ENCODE data around the gene ACP3. TPM values are rescaled to one million over a fixed set of nuclear protein-coding genes. Genes with fewer than 3 reads are reported as not detected.

The ACP3 gene
- total RNA-seq, 1 donor from 2014 or later = not detected

- FAIRE-seq (no peak), DNase-seq (ENCODE audit: low read depth) (no peak)
- Histone ChIP-seq H3K4me1 (ENCODE audit: insufficient read depth, low read length) (no peaks in the 10 kb centered on the region), H3K9ac (ENCODE audit: low read length) (no peak overlapping the region), H2AFZ (ENCODE audit: low read depth, low read length) (no peak overlapping the region), H3K27me3 (ENCODE audit: insufficient read depth, low read length) (no peaks in the 10 kb centered on the region), H3K27ac (ENCODE audit: low read depth, low read length) (no peak overlapping the region), H3K4me3 (ENCODE audit: insufficient read depth, low read depth, low read length) (no peak overlapping the region), H3K4me2 (ENCODE audit: low read length) (no peak overlapping the region), H3K36me3 (ENCODE audit: insufficient read depth, low read length) (no peaks in the 10 kb centered on the region), H3K79me2 (ENCODE audit: insufficient read depth, low read length) (no peaks in the 10 kb centered on the region), H4K20me1 (ENCODE audit: insufficient read depth, low read length) (no peaks in the 10 kb centered on the region), H3K9me3 (ENCODE audit: insufficient read depth, low read depth, low read length) (no peaks in the 10 kb centered on the region)
- no peaks in the 10 kb centered on the region for H3K36me3 Mint-ChIP-seq (ENCODE audit: low read depth, unreplicated experiment)
- H3K4me1 Mint-ChIP-seq (ENCODE audit: low read depth, unreplicated experiment) = peaks cover 3% of the 10 kb centered on the region
- H3K27ac Mint-ChIP-seq (ENCODE audit: unreplicated experiment) = no peak overlapping the region
- H3K27me3 Mint-ChIP-seq (ENCODE audit: low read depth, unreplicated experiment) = no peaks in the 10 kb centered on the region
- peaks cover 3% of the 10 kb centered on the region for H3K9me3 Mint-ChIP-seq (ENCODE audit: unreplicated experiment)
- no peak overlapping the region for H3K4me3 Mint-ChIP-seq (ENCODE audit: unreplicated experiment)
- TF ChIP-seq EZH2 (IDR thresholded peaks at IDR 0.05; ENCODE audit: insufficient read depth, low read length) (no peak), CTCF (IDR thresholded peaks at IDR 0.05; ENCODE audit: insufficient read depth, low read depth, low read length) (no peak)
These were observed 61.0 kb downstream of the ACP3 start for GRCh38 chr3:132378048-132378762.

GRCh38 chr3:132378846-132379245, 61.6 kb downstream of the ACP3 start:
- TF ChIP-seq EZH2 (IDR thresholded peaks at IDR 0.05; ENCODE audit: insufficient read depth, low read length) (no peak), CTCF (IDR thresholded peaks at IDR 0.05; ENCODE audit: insufficient read depth, low read depth, low read length) (no peak)
- no peaks in the 10 kb centered on the region for H3K4me1 ChIP-seq (ENCODE audit: insufficient read depth, low read length)

GRCh38 chr3:132380920-132381319, 63.7 kb downstream of the ACP3 start:
- no peaks in the 10 kb centered on the region for H3K4me1 ChIP-seq (ENCODE audit: insufficient read depth, low read length)

More at GRCh38 chr3:132378846-132379245, 61.6 kb downstream of the ACP3 start:
- FAIRE-seq (no peak), DNase-seq (ENCODE audit: low read depth) (no peak)
- Histone ChIP-seq H3K27ac (ENCODE audit: low read depth, low read length) (no peak overlapping the region), H3K4me3 (ENCODE audit: insufficient read depth, low read depth, low read length) (no peak overlapping the region), H4K20me1 (ENCODE audit: insufficient read depth, low read length) (no peaks in the 10 kb centered on the region), H3K27me3 (ENCODE audit: insufficient read depth, low read length) (no peaks in the 10 kb centered on the region), H3K79me2 (ENCODE audit: insufficient read depth, low read length) (no peaks in the 10 kb centered on the region), H3K4me2 (ENCODE audit: low read length) (no peak overlapping the region), H3K9me3 (ENCODE audit: insufficient read depth, low read depth, low read length) (no peaks in the 10 kb centered on the region), H3K36me3 (ENCODE audit: insufficient read depth, low read length) (no peaks in the 10 kb centered on the region), H3K9ac (ENCODE audit: low read length) (no peak overlapping the region), H2AFZ (ENCODE audit: low read depth, low read length) (no peak overlapping the region)
- Mint-ChIP-seq H3K9me3 (ENCODE audit: unreplicated experiment) (peaks cover 3% of the 10 kb centered on the region), H3K4me1 (ENCODE audit: low read depth, unreplicated experiment) (peaks cover 3% of the 10 kb centered on the region), H3K27me3 (ENCODE audit: low read depth, unreplicated experiment) (no peaks in the 10 kb centered on the region), H3K27ac (ENCODE audit: unreplicated experiment) (no peak overlapping the region), H3K36me3 (ENCODE audit: low read depth, unreplicated experiment) (no peaks in the 10 kb centered on the region), H3K4me3 (ENCODE audit: unreplicated experiment) (no peak overlapping the region)

More at GRCh38 chr3:132380920-132381319, 63.7 kb downstream of the ACP3 start:
- H3K9me3 Mint-ChIP-seq (ENCODE audit: unreplicated experiment) = peaks cover 3% of the 10 kb centered on the region
- no peak overlapping the region for H3K4me3 Mint-ChIP-seq (ENCODE audit: unreplicated experiment)
- FAIRE-seq = no peak
- no peak overlapping the region for H3K27ac Mint-ChIP-seq (ENCODE audit: unreplicated experiment)
- H3K4me3 ChIP-seq (ENCODE audit: insufficient read depth, low read depth, low read length) = no peak overlapping the region
- DNase-seq (ENCODE audit: low read depth) = peak; percentile 18
- no peak overlapping the region for H2AFZ ChIP-seq (ENCODE audit: low read depth, low read length)
- no peaks in the 10 kb centered on the region for H3K79me2 ChIP-seq (ENCODE audit: insufficient read depth, low read length)
- H3K36me3 Mint-ChIP-seq (ENCODE audit: low read depth, unreplicated experiment) = no peaks in the 10 kb centered on the region
- no peaks in the 10 kb centered on the region for H4K20me1 ChIP-seq (ENCODE audit: insufficient read depth, low read length)
- no peaks in the 10 kb centered on the region for H3K9me3 ChIP-seq (ENCODE audit: insufficient read depth, low read depth, low read length)
- H3K27me3 Mint-ChIP-seq (ENCODE audit: low read depth, unreplicated experiment) = no peaks in the 10 kb centered on the region
- H3K27me3 ChIP-seq (ENCODE audit: insufficient read depth, low read length) = no peaks in the 10 kb centered on the region
- H3K36me3 ChIP-seq (ENCODE audit: insufficient read depth, low read length) = no peaks in the 10 kb centered on the region
- TF ChIP-seq CTCF (IDR thresholded peaks at IDR 0.05; ENCODE audit: insufficient read depth, low read depth, low read length) (no peak), EZH2 (IDR thresholded peaks at IDR 0.05; ENCODE audit: insufficient read depth, low read length) (no peak)
- H3K4me2 ChIP-seq (ENCODE audit: low read length) = no peak overlapping the region
- no peak overlapping the region for H3K27ac ChIP-seq (ENCODE audit: low read depth, low read length)
- H3K9ac ChIP-seq (ENCODE audit: low read length) = no peak overlapping the region
- H3K4me1 Mint-ChIP-seq (ENCODE audit: low read depth, unreplicated experiment) = peaks cover 3% of the 10 kb centered on the region
